HG03432 (cell line): ENCODE measurements around the gene C1GALT1C1.
A peak's percentile ranks its signal among the peaks of the same experiment; 100 is the strongest.
"Not testable (repeated sequence)": the region's sequence is repeated elsewhere in the genome, so short reads cannot be mapped to it uniquely, and the experiment has no call there.

Experiments used
- ATAC-seq: cut with Tn5 transposase; IDR thresholded peaks from one replicate; pipeline ENCODE4 v1.9.1; 2021; ENCODE audit warnings: mild to moderate bottlenecking, moderate library complexity; ENCODE audit not compliant: unreplicated experiment

Gene C1GALT1C1

GRCh38 chrX:120629667-120630537 is at the start of gene C1GALT1C1:
Gene C1GALT1C1, minus strand, starts transcription at chrX:120630054. Its CDS starts 2,888 bp downstream, at chrX:120627166.
- peak; percentile 96 for ATAC-seq

GRCh38 chrX:120677004-120677652 is 47.3 kb upstream of the C1GALT1C1 start:
- no peak for ATAC-seq

- no peak for ATAC-seq
These were observed 43.1 kb upstream of the C1GALT1C1 start for GRCh38 chrX:120672841-120673530.

GRCh38 chrX:120672389-120672788 is 42.5 kb upstream of the C1GALT1C1 start:
- ATAC-seq: no peak

GRCh38 chrX:120671963-120672362 is 42.1 kb upstream of the C1GALT1C1 start:
- no peak for ATAC-seq

- no peak for ATAC-seq
These were observed 38.5 kb upstream of the C1GALT1C1 start for GRCh38 chrX:120668357-120668756.

- ATAC-seq: not testable (repeated sequence)
These were observed 34.7 kb upstream of the C1GALT1C1 start for GRCh38 chrX:120664535-120664934.

GRCh38 chrX:120664081-120664480 is 34.2 kb upstream of the C1GALT1C1 start:
- ATAC-seq: no peak

- ATAC-seq: no peak
These were observed 32.8 kb upstream of the C1GALT1C1 start for GRCh38 chrX:120662662-120663061.

- ATAC-seq: no peak
These were observed 30.8 kb upstream of the C1GALT1C1 start for GRCh38 chrX:120660637-120661036.

- no peak for ATAC-seq
These were observed 23.1 kb upstream of the C1GALT1C1 start for GRCh38 chrX:120653000-120653399.

- ATAC-seq: not testable (repeated sequence)
These were observed 22.4 kb upstream of the C1GALT1C1 start for GRCh38 chrX:120652256-120652655.

- ATAC-seq: no peak
These were observed 17.3 kb upstream of the C1GALT1C1 start for GRCh38 chrX:120647127-120647526.

GRCh38 chrX:120642871-120643270 is 13.0 kb upstream of the C1GALT1C1 start:
- ATAC-seq: no peak

GRCh38 chrX:120638619-120639018 is 8.8 kb upstream of the C1GALT1C1 start:
- ATAC-seq: no peak

- no peak for ATAC-seq
These were observed 4.5 kb downstream of the C1GALT1C1 start for GRCh38 chrX:120625371-120625770.

- no peak for ATAC-seq
These were observed 11.7 kb downstream of the C1GALT1C1 start for GRCh38 chrX:120617996-120618630.

GRCh38 chrX:120614816-120615215 is 15.0 kb downstream of the C1GALT1C1 start:
- ATAC-seq: no peak

- no peak for ATAC-seq
These were observed 17.8 kb downstream of the C1GALT1C1 start for GRCh38 chrX:120612086-120612485.

- ATAC-seq: peak; percentile 66
These were observed 25.5 kb downstream of the C1GALT1C1 start for GRCh38 chrX:120604361-120604782.
